ENCODE data around the gene FTO. TPM values are rescaled to one million over a fixed set of nuclear protein-coding genes. Genes with fewer than 3 reads are reported as not detected.

The FTO gene
- total and polyA plus RNA-seq, 2 of the 8 experiments (the other 6 are each of a cell fraction or from before 2014, with no cell fraction given): 34.5 to 59.8 TPM

- TF ChIP-seq, protein P1, sequence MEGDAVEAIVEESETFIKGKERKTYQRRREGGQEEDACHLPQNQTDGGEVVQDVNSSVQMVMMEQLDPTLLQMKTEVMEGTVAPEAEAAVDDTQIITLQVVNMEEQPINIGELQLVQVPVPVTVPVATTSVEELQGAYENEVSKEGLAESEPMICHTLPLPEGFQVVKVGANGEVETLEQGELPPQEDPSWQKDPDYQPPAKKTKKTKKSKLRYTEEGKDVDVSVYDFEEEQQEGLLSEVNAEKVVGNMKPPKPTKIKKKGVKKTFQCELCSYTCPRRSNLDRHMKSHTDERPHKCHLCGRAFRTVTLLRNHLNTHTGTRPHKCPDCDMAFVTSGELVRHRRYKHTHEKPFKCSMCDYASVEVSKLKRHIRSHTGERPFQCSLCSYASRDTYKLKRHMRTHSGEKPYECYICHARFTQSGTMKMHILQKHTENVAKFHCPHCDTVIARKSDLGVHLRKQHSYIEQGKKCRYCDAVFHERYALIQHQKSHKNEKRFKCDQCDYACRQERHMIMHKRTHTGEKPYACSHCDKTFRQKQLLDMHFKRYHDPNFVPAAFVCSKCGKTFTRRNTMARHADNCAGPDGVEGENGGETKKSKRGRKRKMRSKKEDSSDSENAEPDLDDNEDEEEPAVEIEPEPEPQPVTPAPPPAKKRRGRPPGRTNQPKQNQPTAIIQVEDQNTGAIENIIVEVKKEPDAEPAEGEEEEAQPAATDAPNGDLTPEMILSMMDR (IDR thresholded peaks at IDR 0.05; ENCODE audit: control extremely low read depth in 1 of 3, insufficient read depth in 1 of 3, low read depth in 1 of 3, low read length in 3 of 3): no peak
- no peak for TF ChIP-seq NANOG (IDR thresholded peaks at IDR 0.05; ENCODE audit: insufficient read depth, low read depth, low read length, poor library complexity, severe bottlenecking)
- TF ChIP-seq, protein P2, sequence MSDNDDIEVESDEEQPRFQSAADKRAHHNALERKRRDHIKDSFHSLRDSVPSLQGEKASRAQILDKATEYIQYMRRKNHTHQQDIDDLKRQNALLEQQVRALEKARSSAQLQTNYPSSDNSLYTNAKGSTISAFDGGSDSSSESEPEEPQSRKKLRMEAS (IDR thresholded peaks at IDR 0.05): no peak
Measured at GRCh38 chr16:53946746-53947386, 242.9 kb downstream of the FTO start (continued).

Data from H1 (cell line).